Skeletal muscle satellite cell (primary cell): ENCODE data around the gene GATB.
A peak's percentile ranks its signal among the peaks of the same experiment; 100 is the strongest.

Experiments used
- H3K27me3 ChIP-seq: 2 replicates; pipeline ENCODE4 v1.7.0; 2013; ENCODE audit warnings: low read length; ENCODE audit not compliant: control insufficient read depth, insufficient read depth
- H3K36me3 ChIP-seq: 2 replicates; pipeline ENCODE4 v1.7.0; 2013; ENCODE audit warnings: mild to moderate bottlenecking, control low read depth, low read length; ENCODE audit not compliant: insufficient read depth
- H3K4me1 ChIP-seq: 2 replicates; pipeline ENCODE4 v1.7.0; 2013; ENCODE audit warnings: low read length; ENCODE audit not compliant: control insufficient read depth, insufficient read depth
- H3K4me2 ChIP-seq: 2 replicates; pipeline ENCODE4 v1.7.0; 2013; ENCODE audit warnings: mild to moderate bottlenecking, low read length
- H3K4me3 ChIP-seq: 2 replicates; pipeline ENCODE4 v1.7.0; 2013; ENCODE audit warnings: low read length
- H3K9ac ChIP-seq: 2 replicates; pipeline ENCODE4 v1.7.0; 2013; ENCODE audit warnings: mild to moderate bottlenecking, low read depth, low read length, moderate library complexity
- H3K9me3 ChIP-seq: replicated peaks from 2 replicates; pipeline ENCODE4 v1.7.0; 2013; ENCODE audit warnings: mild to moderate bottlenecking, control low read depth, low read length

GATB gene

DNA sequence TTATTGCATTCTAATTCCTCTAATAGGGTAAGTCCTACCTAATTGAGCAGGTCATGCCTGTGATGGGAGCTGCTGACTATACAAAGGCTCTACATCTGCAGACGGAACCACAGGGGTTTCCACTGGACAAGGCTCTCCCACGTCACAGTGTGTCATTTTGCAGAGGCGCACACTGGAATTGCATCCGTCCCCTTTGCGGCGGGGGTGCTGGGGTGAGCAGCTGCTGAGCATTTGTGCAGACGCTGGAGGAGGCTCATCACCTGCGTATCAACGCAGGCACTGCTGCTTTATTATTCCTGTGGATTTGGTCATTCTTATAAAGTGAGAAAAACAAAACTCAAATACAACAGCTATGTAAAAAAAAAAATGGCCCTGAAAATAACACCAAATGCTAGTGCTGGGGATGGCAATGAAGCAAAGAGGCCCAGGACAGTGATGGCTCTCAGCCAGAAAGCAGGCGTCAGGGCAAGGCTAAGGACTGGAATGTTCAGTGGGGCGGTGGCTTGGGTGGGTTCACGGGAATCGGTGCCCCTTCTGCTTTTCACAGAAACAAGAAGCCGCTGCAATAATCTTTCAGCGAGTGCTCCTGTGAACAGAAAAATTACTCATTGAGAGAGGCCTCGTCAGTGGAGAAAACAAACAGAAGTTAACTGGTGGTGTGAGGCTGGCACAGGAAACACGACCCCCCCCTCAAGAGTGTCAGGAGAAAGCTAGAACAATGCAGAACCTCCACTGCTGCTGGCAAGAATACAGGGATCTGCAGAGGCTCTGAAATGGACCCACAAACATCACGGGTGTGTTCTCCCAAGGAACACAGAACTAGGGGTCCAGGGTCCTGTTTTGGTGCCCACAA lies 67.8 kb downstream of the GATB start:
- Histone ChIP-seq H3K4me1 (peaks cover 43% of the 10 kb centered on the region), H3K4me2 (no peak overlapping the region), H3K9ac (no peak overlapping the region), H3K27me3 (no peaks in the 10 kb centered on the region), H3K4me3 (no peak overlapping the region), H3K9me3 (no peaks in the 10 kb centered on the region), H3K36me3 (no peaks in the 10 kb centered on the region)

DNA sequence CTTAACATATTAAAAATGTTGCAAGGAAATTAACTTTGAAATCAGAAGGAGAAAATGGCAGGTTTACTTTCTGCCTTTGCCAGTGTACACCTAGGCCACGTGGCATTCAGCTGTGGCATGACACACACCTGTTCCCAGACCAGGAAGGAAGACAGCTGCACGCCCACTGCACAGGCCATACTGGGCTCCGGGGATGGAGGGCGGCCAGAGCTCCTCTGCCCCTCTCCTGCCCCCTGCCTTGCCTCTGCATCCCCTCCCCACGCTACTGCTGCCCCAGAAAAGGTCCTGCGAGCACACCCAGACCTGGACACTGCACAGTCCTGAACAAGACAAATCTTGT lies 68.4 kb downstream of the GATB start:
- Histone ChIP-seq H3K4me3 (no peak overlapping the region), H3K4me1 (peaks cover 47% of the 10 kb centered on the region), H3K4me2 (no peak overlapping the region), H3K9ac (no peak overlapping the region), H3K36me3 (no peaks in the 10 kb centered on the region), H3K27me3 (no peaks in the 10 kb centered on the region), H3K9me3 (no peaks in the 10 kb centered on the region)

DNA sequence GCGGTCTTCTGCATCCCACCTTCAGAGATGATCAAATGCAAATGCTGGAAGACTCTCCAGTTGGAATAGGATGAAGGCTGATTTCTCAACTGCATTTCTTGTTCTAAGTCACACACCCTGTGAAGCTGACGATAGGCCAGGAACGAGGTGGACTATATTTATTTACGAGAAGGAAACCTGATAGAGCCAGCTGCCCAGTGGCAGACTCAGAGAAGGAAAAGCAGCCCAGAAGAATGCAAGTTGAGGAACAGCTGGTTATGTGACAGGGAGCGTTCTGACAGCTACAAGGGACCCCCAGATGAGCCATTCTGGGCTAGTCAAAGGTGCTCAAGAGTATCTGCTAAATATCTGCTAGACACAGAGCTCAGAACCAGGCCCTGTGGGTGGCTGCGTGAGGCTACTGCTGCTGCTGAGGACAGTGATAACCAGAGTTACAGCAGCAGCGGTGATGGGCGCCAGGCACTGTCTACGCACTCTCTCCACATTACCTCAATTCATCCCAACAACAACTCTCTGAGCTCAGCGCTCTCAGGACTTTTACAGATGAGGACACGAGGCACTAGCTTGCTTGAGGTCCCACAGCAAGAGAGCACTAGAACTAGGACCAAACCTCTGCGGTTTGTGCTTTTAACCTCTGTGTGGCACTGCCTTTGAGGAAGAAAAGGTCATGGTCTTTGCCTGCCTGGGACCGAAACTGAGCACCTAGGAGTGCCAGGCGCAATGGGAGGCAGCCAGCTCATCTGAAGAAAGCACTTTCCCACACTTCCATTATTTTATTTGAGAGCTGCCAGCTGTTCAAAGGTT lies 69.0 kb downstream of the GATB start:
- Histone ChIP-seq H3K9ac (no peak overlapping the region), H3K9me3 (no peaks in the 10 kb centered on the region), H3K4me1 (peaks cover 52% of the 10 kb centered on the region), H3K4me3 (no peak overlapping the region), H3K36me3 (no peaks in the 10 kb centered on the region), H3K4me2 (no peak overlapping the region), H3K27me3 (no peaks in the 10 kb centered on the region)

DNA sequence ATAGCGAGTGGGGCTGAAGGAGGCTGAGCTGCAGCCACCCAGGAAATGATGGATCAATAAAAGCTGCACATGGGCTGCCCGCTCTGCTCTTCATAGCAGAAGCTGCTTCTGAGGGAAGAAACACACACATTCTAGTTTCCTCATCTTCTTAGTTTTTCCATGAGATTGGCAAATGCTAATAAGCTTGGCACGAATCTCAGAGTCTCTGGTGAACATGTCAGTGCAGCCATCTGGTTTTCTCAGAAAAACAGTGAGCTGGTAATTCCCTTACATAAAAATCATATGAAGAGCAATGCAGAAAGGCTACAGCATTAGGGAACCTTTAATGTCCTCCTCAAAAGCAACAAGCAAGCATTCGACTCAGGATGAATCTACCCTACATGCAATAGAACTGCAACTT lies 69.9 kb downstream of the GATB start:
- Histone ChIP-seq H3K36me3 (no peaks in the 10 kb centered on the region), H3K27me3 (no peaks in the 10 kb centered on the region), H3K4me1 (peaks cover 53% of the 10 kb centered on the region), H3K9me3 (no peaks in the 10 kb centered on the region), H3K4me3 (no peak overlapping the region), H3K9ac (peak overlapping the region; percentile 12), H3K4me2 (no peak overlapping the region)

DNA sequence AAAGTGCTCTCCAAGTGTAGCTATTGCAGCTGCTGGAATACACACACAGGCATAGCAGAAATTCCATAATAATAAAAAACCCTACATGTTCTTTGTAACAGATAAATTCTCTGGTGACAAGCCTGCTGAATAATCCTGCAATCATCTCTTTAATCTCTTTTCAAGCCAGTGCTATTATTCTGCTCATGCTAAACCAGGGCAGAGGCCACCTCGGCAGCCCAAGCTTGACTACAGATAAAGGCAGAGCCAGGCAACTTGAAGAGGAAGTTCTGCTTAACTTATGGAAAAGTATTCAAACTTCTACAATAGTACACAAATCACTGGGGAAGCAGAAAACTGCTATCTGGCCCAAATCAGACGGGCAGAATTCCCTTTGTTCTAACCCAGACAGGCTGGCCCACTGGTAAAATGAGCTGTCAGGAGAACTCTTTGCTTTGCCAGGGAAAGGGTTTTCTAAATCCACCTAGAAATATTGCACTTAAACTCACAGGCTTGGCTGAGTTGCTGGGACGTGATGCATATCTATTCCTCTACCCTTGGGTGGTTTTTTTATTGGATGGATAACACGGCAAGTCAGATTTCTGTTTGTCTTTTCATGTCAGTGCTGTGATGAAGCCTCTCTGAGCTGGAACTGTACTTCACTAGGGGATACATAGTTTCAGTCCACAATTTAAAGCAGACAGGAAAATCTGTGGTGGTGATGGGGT lies 70.5 kb downstream of the GATB start:
- H3K27me3 ChIP-seq, result no peaks in the 10 kb centered on the region
- peak overlapping the region; percentile 12 for H3K9ac ChIP-seq
- peak overlapping the region; percentile 21 for H3K4me2 ChIP-seq
- H3K4me1 ChIP-seq, result peaks cover 53% of the 10 kb centered on the region
- no peak overlapping the region for H3K4me3 ChIP-seq
- H3K9me3 ChIP-seq, result no peaks in the 10 kb centered on the region
- H3K36me3 ChIP-seq, result no peaks in the 10 kb centered on the region

DNA sequence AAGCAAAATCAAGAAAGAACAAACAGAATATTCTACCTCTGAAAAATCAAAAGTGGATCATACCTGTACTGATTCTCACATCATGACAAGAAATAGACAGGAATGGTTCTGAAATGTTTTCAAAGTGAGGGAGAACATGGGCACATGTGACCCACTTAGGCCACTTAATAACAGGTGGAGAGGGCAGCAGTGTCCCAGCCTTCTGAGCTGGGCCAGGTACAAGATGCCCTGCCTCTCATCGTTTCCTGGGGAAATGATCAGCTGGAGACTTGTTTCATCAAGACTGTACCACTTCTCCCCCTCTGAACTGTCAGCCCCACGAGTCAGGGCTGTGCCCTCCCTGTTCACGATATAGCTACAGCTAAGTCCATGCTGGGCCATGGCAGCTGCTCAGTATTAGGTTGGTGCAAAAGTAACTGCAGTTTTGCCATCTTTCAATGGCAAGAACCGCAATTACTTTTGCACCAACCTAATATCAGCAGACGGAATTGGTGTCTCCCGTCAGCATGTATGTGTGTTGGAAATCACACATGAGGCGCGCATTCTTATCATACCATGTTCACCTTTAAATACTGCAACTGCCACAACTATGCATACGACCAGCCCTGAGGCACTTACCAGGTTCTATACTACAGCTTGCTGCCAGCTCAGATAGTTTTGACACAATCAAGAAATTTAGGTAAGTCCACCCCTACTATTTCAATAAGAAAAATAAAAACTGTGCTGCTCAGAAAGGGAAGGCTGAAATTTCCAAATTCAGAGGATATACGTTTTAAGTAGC lies 71.4 kb downstream of the GATB start:
- no peak overlapping the region for H3K4me2 ChIP-seq
- no peaks in the 10 kb centered on the region for H3K36me3 ChIP-seq
- H3K27me3 ChIP-seq, result no peaks in the 10 kb centered on the region
- H3K4me3 ChIP-seq, result no peak overlapping the region
- H3K4me1 ChIP-seq, result peaks cover 53% of the 10 kb centered on the region
- H3K9me3 ChIP-seq, result no peaks in the 10 kb centered on the region
- H3K9ac ChIP-seq, result no peak overlapping the region

DNA sequence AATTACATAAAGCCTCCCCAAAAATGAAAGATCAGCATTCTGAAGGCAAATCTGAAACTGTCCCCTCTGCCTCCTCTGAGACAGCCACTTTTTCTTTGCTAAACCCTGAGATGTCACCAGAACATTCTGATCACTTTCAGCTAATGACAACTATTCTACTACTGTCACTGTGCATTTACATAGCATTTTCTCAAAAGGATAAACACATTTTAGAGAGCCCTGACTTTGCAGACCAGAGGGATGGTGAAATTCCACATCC lies 72.1 kb downstream of the GATB start:
- H3K4me1 ChIP-seq, result peaks cover 53% of the 10 kb centered on the region
- H3K9me3 ChIP-seq, result no peaks in the 10 kb centered on the region
- H3K36me3 ChIP-seq, result no peaks in the 10 kb centered on the region
- no peak overlapping the region for H3K4me3 ChIP-seq
- no peak overlapping the region for H3K4me2 ChIP-seq
- H3K27me3 ChIP-seq, result no peaks in the 10 kb centered on the region
- H3K9ac ChIP-seq, result no peak overlapping the region

DNA sequence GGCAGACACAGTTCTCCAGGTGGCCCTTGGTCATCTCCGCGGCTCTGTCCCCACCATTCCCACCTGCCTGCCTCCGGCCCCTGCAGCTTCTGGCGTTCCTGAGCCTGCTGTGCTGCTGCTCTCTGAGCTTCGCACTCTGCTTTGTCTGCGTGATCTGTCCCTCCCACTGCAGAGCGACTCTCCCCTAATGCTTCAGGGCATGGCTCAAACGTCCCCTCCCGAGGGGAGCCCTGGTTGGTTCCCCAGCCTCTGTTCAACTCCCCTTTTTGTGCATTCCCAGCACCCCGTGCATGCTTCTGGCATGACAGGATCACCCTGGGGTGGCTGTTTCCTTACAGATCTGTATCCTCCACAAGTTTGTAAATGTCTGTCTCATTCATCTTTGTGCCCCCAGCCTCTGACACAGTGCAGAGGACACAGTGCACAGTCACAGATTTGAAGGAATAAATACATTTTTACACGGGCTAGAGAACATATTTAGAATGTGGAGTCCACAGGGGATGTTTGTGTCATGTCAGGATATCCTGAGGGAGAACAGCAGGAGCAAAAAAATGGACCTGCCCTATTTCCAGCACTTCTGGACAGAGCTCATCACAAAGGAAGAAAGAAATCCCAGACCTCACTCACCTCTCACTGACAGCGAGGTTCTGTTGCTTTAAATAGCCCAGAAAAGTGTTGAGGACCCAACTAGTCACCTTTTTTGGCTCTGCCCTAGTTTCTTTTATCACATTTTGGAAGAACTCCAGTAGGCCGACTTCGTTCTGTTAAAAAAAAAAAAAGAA lies 72.6 kb downstream of the GATB start:
- Histone ChIP-seq H3K36me3 (no peaks in the 10 kb centered on the region), H3K9ac (no peak overlapping the region), H3K27me3 (no peaks in the 10 kb centered on the region), H3K9me3 (no peaks in the 10 kb centered on the region), H3K4me1 (peaks cover 49% of the 10 kb centered on the region), H3K4me2 (no peak overlapping the region), H3K4me3 (no peak overlapping the region)

DNA sequence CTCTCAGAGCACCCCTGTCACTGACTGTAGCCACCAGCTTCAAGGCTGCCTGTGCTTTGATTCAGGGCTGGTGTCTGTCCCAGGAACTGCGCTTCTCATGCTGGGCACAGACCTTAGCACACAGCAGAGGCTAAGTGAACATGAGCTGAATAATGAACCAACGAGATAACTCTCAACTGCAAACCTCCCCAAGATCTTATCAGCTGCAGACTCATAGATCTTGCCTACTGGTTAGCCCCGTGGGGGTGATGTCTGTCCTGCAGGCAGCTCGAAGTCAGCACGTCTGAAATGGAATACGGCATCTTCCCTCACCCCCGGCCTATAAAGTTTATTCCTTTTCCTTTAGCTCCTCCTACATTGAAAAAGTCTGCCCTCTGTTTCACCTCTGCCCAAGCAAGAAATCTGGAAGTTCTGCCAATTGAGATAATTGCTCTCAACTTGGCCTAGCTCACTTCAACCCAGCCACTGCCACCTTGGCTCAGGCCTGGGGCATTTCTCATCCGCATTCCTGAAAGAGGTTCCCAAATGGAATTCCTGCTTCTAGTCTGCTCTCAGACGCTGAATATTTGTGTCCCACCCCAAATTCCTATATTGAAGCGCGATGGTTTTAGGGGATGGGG lies 73.7 kb downstream of the GATB start:
- Histone ChIP-seq H3K36me3 (peaks cover 3% of the 10 kb centered on the region), H3K27me3 (no peaks in the 10 kb centered on the region), H3K9ac (no peak overlapping the region), H3K4me1 (peaks cover 40% of the 10 kb centered on the region), H3K4me3 (no peak overlapping the region), H3K9me3 (no peaks in the 10 kb centered on the region), H3K4me2 (no peak overlapping the region)

DNA sequence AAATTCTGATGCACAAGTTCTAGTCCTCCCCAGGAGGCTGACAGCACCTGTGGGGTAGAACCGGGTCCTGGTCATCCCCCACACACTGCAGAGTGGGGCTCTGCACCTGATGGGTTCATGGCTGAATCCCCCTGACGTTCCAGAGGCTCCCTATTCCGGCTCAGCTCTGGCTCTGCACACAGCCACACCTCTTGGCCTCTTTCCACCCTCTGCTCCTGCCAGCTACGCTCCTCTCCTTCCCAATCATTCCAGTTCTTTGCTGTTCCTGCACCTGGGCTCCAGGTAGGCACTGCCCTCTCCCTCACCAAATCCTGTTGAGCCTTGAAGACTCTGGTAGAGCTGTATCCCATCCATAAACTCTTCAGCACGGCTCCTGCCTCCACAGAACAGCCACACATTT lies 75.5 kb downstream of the GATB start:
- Histone ChIP-seq H3K4me3 (no peak overlapping the region), H3K4me1 (peaks cover 23% of the 10 kb centered on the region), H3K36me3 (peaks cover 8% of the 10 kb centered on the region), H3K27me3 (no peaks in the 10 kb centered on the region), H3K4me2 (no peak overlapping the region), H3K9ac (no peak overlapping the region), H3K9me3 (no peaks in the 10 kb centered on the region)
